Measurements from ENCODE around the gene REV3L. TPM values are rescaled to one million over a fixed set of nuclear protein-coding genes. Genes with fewer than 3 reads are reported as not detected.

REV3L gene
- total and polyA plus RNA-seq, 2 of the 8 experiments (the other 6 are each of a cell fraction or from before 2014, with no cell fraction given), result 2.1 to 6.6 TPM

- no peak for FAIRE-seq
- CTCF ChIA-PET (ENCODE audit: partially characterized antibody), result interaction anchor here (0.6 to 1.9 kb wide), 9 partner anchors 46 to 805 kb away, joined by 3 to 7 read pairs (median 3); no protein-coding TSS in a partner anchor
Measured at GRCh38 chr6:111256646-111257045, 226.4 kb downstream of the REV3L start.

More at GRCh38 chr6:111256646-111257045, 226.4 kb downstream of the REV3L start:
- H2BK15ac ChIP-seq (ENCODE audit: low read length), result no peak overlapping the region
- no peaks in the 10 kb centered on the region for H3K36me3 ChIP-seq (ENCODE audit: control insufficient read depth in 2 of 4, insufficient read depth in 4 of 4, low read length in 3 of 4)
- POLR2A ChIA-PET (ENCODE audit: partially characterized antibody), result no interaction called here
- H2BK120ac ChIP-seq (replicated peaks; ENCODE audit: low read depth, low read length), result no peak overlapping the region
- H3K9ac ChIP-seq (replicated peaks in 1 of 4; ENCODE audit: extremely low read depth in 1 of 4, low read depth in 3 of 4, low read length in 3 of 4), result no peak overlapping the region
- no peak overlapping the region for H4K5ac ChIP-seq (ENCODE audit: insufficient read length, low read depth, low read length)
- TF ChIP-seq BACH1 (IDR thresholded peaks at IDR 0.05; ENCODE audit: low read length), result no peak
- TF ChIP-seq CTCF (IDR thresholded peaks at IDR 0.05; ENCODE audit: control extremely low read depth in 1 of 3, insufficient read depth in 1 of 3, low read depth in 1 of 3, low read length in 3 of 3), result peak in 1 of 3 experiments; percentile 3; a peak in 2 of 4 replicates
- TF ChIP-seq RAD21 (IDR thresholded peaks at IDR 0.05 in 1 of 2, conservative IDR thresholded peaks at IDR 0.05 in 1 of 2; ENCODE audit: low read depth in 2 of 2, low read length in 2 of 2), result peak; percentile 41 to 43
- no peak for TF ChIP-seq TEAD4 (IDR thresholded peaks at IDR 0.05; ENCODE audit: low read depth, low read length)
- no peak overlapping the region for H3K23ac ChIP-seq (ENCODE audit: insufficient read length)
- peaks cover 2 to 21% (median 13%) of the 10 kb centered on the region in 4 experiments; a peak in 6 of 7 replicates for H3K4me1 ChIP-seq (replicated peaks in 1 of 4; ENCODE audit: control insufficient read depth in 3 of 4, insufficient read depth in 4 of 4, low read length in 3 of 4)
- no peak for DNase-seq (ENCODE audit: low read depth in 1 of 2, low spot score in 2 of 2)
- no peak overlapping the region for H3K14ac ChIP-seq (ENCODE audit: insufficient read length)
- H2AK5ac ChIP-seq (ENCODE audit: low read depth, low read length), result no peak overlapping the region
- no peak overlapping the region for H3K4me3 ChIP-seq (ENCODE audit: extremely low read depth in 1 of 4, insufficient read depth in 2 of 4, low read depth in 3 of 4, low read length in 4 of 4)
- no peak overlapping the region for H2BK12ac ChIP-seq (ENCODE audit: low read depth, low read length)
- peaks cover 3% of the 10 kb centered on the region; the same call in 1 of the 2 replicates for H3K23me2 ChIP-seq (ENCODE audit: low read depth, low read length)
- H4K91ac ChIP-seq (replicated peaks; ENCODE audit: insufficient read length, low read length), result no peak overlapping the region
- no peak overlapping the region for H4K8ac ChIP-seq (ENCODE audit: extremely low read depth, insufficient read depth, low read length)
- H3K27ac ChIP-seq (ENCODE audit: low read depth, low read length), result no peak overlapping the region
- H3K9me3 ChIP-seq (ENCODE audit: insufficient read depth in 2 of 2, low read depth in 1 of 2, low read length in 1 of 2), result no peaks in the 10 kb centered on the region
- H2AFZ ChIP-seq (ENCODE audit: low read length), result no peak overlapping the region
- H3K79me2 ChIP-seq (ENCODE audit: control insufficient read depth in 1 of 2, insufficient read depth in 2 of 2, low read length in 2 of 2), result peaks cover 3 to 17% of the 10 kb centered on the region in 2 experiments; a peak in 3 of 4 replicates
- no peak overlapping the region for H2BK5ac ChIP-seq (ENCODE audit: low read depth, low read length)
- peaks cover 0 to 2% of the 10 kb centered on the region in 2 experiments for H4K20me1 ChIP-seq (replicated peaks in 1 of 2; ENCODE audit: control insufficient read depth in 1 of 2, insufficient read depth in 2 of 2, low read length in 2 of 2)
- no peak overlapping the region for H2BK20ac ChIP-seq (ENCODE audit: low read length)
- no peaks in the 10 kb centered on the region for H3K27me3 ChIP-seq (replicated peaks in 1 of 4; ENCODE audit: control insufficient read depth in 3 of 4, extremely low read depth in 1 of 4, insufficient read depth in 3 of 4, low read length in 3 of 4)
- no peak overlapping the region for H3K4me2 ChIP-seq (ENCODE audit: insufficient read depth in 1 of 2, low read depth in 2 of 2, low read length in 2 of 2)
- H3K56ac ChIP-seq (replicated peaks; ENCODE audit: insufficient read length, low read depth, low read length), result no peak overlapping the region
- H3K79me1 ChIP-seq (ENCODE audit: low read depth, low read length), result no peaks in the 10 kb centered on the region; the same call in 1 of the 2 replicates
- no peak overlapping the region; the same call in 1 of the 2 replicates for H3K18ac ChIP-seq (ENCODE audit: extremely low read depth, low read length)
- no peak overlapping the region for H3K4ac ChIP-seq (replicated peaks; ENCODE audit: insufficient read length, low read depth, low read length)

Data from H1 (cell line).